Panc1 (cell line): Measurements from ENCODE around the gene SENP6. TPM values are rescaled to one million over a fixed set of nuclear protein-coding genes. Genes with fewer than 3 reads are reported as not detected.
A peak's percentile ranks its signal among the peaks of the same experiment; 100 is the strongest.

Experiments used
- ATAC-seq: fragments of 200-7000 bp; cut with Tn5 transposase; 2 replicates; pipeline ENCODE4 v1.9.1; 2020; ENCODE audit warnings: mild to moderate bottlenecking, moderate library complexity
- BruUV-seq: library from RNA; stranded (reverse); fragments of 400-500 nt; replicated peaks from 2 replicates; lab custom pipeline; 2021; lab: Mats Ljungman, UMichigan
- CTCF ChIA-PET: fragments of 300-600 bp; sonication (Branson Sonifier 250); formaldehyde crosslinking; loops from one replicate; lab custom pipeline; 2022; ENCODE audit warnings: antibody characterized with exemption; lab: Charles Lee
- POLR2A ChIA-PET: fragments of 300-600 bp; sonication (Branson Sonifier 250); formaldehyde crosslinking; loops from one replicate; lab custom pipeline; 2022; ENCODE audit warnings: antibody characterized with exemption; lab: Charles Lee
- DNase-seq: peaks from one replicate; pipeline ENCODE4 v3.0.0-alpha.2; 2010; ENCODE audit warnings: low read depth, low spot score
- H3K27ac ChIP-seq: 2 replicates; pipeline ENCODE4 v1.5.1; 2011; ENCODE audit warnings: mild to moderate bottlenecking, low read length, inconsistent platforms
- H3K27me3 ChIP-seq: fragments of 200-500 bp; sonication (Bioruptor generic); 2 replicates; pipeline ENCODE4 v1.6.0; 2014; ENCODE audit warnings: low read length, inconsistent platforms; ENCODE audit not compliant: control insufficient read depth, insufficient read depth
- H3K36me3 ChIP-seq: fragments of 200-500 bp; sonication (Bioruptor generic); 2 replicates; pipeline ENCODE4 v1.5.1; 2014; ENCODE audit warnings: inconsistent platforms, mild to moderate bottlenecking, low read length, moderate library complexity; ENCODE audit not compliant: control insufficient read depth, insufficient read depth
- H3K4me1 ChIP-seq: 2 replicates; pipeline ENCODE4 v1.5.1; 2011; ENCODE audit warnings: inconsistent platforms, mild to moderate bottlenecking, low read length, moderate library complexity; ENCODE audit not compliant: control insufficient read depth, insufficient read depth
- H3K4me3 ChIP-seq, 2 experiments: 2 replicates each; pipeline ENCODE4 v1.5.1; 2011 to 2012; ENCODE audit warnings: low read depth in 2 of 2, low read length in 2 of 2, mild to moderate bottlenecking in 2 of 2, inconsistent platforms in 1 of 2, moderate library complexity in 1 of 2
- H3K9me3 ChIP-seq: fragments of 200-500 bp; sonication (Bioruptor generic); 2 replicates; pipeline ENCODE4 v1.5.1; 2014; ENCODE audit warnings: low read depth, mild to moderate bottlenecking, inconsistent platforms, low read length, moderate library complexity; ENCODE audit not compliant: control insufficient read depth, insufficient read depth
- POLR2AphosphoS5 ChIP-seq: IDR thresholded peaks from 2 replicates; pipeline ENCODE4 v1.6.1; 2012; ENCODE audit warnings: mild to moderate bottlenecking, low read depth, low read length, moderate library complexity
- REST ChIP-seq, 2 experiments: IDR thresholded peaks; 2 replicates each; pipeline ENCODE4 v1.6.1; 2011 to 2012; ENCODE audit warnings: low read depth in 2 of 2, control low read depth in 1 of 2, low read length in 1 of 2, mild to moderate bottlenecking in 1 of 2, moderate library complexity in 1 of 2; ENCODE audit not compliant: insufficient read depth in 1 of 2
- SIN3A ChIP-seq: IDR thresholded peaks from 2 replicates; pipeline ENCODE4 v1.6.1; 2012; ENCODE audit warnings: low read depth, mild to moderate bottlenecking, low read length, moderate library complexity, borderline replicate concordance; ENCODE audit not compliant: insufficient read depth
- TCF7L2 ChIP-seq: IDR thresholded peaks from 2 replicates; pipeline ENCODE4 v1.6.1; 2011; ENCODE audit warnings: mild to moderate bottlenecking, low read depth, low read length, inconsistent platforms
- in situ Hi-C: cut with HindIII; loops from 2 replicates; pipeline ENCODE4 v1.10.0; 2016; ENCODE audit warnings: low sequenced_read_pairs, low pct_unique_long_range_greater_than_20kb
- intact Hi-C: fragments of 100-400 bp; cut with micrococcal nuclease; formaldehyde crosslinking; loops from one replicate; pipeline ENCODE4 v1.10.0; 2022; ENCODE audit not compliant: unreplicated experiment
- total RNA-seq: library from RNA; stranded (reverse); gene quantifications from one replicate; pipeline ENCODE4 v1.2.1, GENCODE V29; 2021; ENCODE audit not compliant: unreplicated experiment
- TF ChIP-seq, protein P1 (sequence below): fragments of 450-650 bp; IDR thresholded peaks from 2 replicates; pipeline ENCODE4 v1.5.1; 2017; ENCODE audit warnings: mild to moderate bottlenecking

Gene SENP6
- total RNA-seq, 1 experiment from 2014 or later: 58.7 TPM

DNA sequence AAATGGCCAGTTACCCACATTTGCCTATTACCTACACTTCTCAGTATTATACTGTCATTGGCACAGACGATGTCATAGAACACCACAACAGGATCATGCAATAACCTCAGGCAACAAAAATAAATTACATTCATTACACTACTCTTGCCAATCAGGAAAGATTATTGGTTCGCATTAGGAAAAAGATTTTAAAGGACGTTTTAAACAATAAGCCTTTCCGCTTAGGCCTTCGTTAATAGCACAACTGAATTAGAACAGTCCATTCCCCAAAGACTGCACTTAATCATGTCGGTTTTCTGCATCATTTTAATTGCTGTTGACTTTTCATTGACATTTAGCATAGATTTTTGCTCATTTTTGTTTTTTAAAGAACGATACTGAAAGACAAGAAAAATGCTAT lies 912 bp upstream of the SENP6 start:
- in situ Hi-C loops: no loop called here
- Histone ChIP-seq H3K4me3 (no peak overlapping the region; a peak in 1 of 4 replicates), H3K36me3 (peaks cover 2% of the 10 kb centered on the region; the same call in 1 of the 2 replicates), H3K27me3 (no peaks in the 10 kb centered on the region), H3K27ac (peak overlapping the region; percentile 95), H3K9me3 (no peaks in the 10 kb centered on the region), H3K4me1 (peaks cover 6% of the 10 kb centered on the region; the same call in 1 of the 2 replicates)
- DNase-seq (no peak), ATAC-seq (no peak)
- TSS peak; percentile 90 for BruUV-seq
- TF ChIP-seq POLR2AphosphoS5: no peak
- no peak for TF ChIP-seq SIN3A
- ChIA-PET CTCF (no interaction called here), POLR2A (no interaction called here)
- intact Hi-C loops: no loop called here

- DNase-seq (no peak), ATAC-seq (peak; percentile 75)
- peak overlapping the region; percentile 90 to 96 for H3K4me3 ChIP-seq
- no TSS peak for BruUV-seq
- H3K27me3 ChIP-seq: no peaks in the 10 kb centered on the region
- H3K36me3 ChIP-seq: peaks cover 2% of the 10 kb centered on the region; the same call in 1 of the 2 replicates
- H3K4me1 ChIP-seq: peaks cover 7% of the 10 kb centered on the region; the same call in 1 of the 2 replicates
- intact Hi-C loops (no loop called here), in situ Hi-C loops (no loop called here)
- ChIA-PET POLR2A (interaction anchor here (0.8 kb wide), 1 partner anchor 89 kb away, joined by 4 read pairs; no protein-coding TSS in a partner anchor), CTCF (no interaction called here)
- H3K9me3 ChIP-seq: no peaks in the 10 kb centered on the region
- no peak for TF ChIP-seq REST (IDR thresholded peaks at IDR 0.05; ENCODE audit: insufficient read depth in 1 of 2, low read depth in 2 of 2, low read length in 1 of 2)
- 0 out of 2 replicates have a peak, but pooled peaks have one; percentile 52 for TF ChIP-seq SIN3A
- H3K27ac ChIP-seq: peak overlapping the region; percentile 90
Measured at GRCh38 chr6:75602246-75603105, 796 bp downstream of the SENP6 start.

GRCh38 chr6:75603106-75603420 lies 1.4 kb downstream of the SENP6 start:
- Histone ChIP-seq H3K4me1 (peaks cover 10% of the 10 kb centered on the region; the same call in 1 of the 2 replicates), H3K9me3 (no peaks in the 10 kb centered on the region), H3K36me3 (peaks cover 2% of the 10 kb centered on the region; the same call in 1 of the 2 replicates), H3K4me3 (peak overlapping the region; percentile 90 to 96), H3K27ac (peak overlapping the region; percentile 90), H3K27me3 (no peaks in the 10 kb centered on the region)
- intact Hi-C loops (no loop called here), in situ Hi-C loops (no loop called here)
- ChIA-PET CTCF (no interaction called here), POLR2A (no interaction called here)
- TF ChIP-seq POLR2AphosphoS5: no peak
- TF ChIP-seq, protein P1, sequence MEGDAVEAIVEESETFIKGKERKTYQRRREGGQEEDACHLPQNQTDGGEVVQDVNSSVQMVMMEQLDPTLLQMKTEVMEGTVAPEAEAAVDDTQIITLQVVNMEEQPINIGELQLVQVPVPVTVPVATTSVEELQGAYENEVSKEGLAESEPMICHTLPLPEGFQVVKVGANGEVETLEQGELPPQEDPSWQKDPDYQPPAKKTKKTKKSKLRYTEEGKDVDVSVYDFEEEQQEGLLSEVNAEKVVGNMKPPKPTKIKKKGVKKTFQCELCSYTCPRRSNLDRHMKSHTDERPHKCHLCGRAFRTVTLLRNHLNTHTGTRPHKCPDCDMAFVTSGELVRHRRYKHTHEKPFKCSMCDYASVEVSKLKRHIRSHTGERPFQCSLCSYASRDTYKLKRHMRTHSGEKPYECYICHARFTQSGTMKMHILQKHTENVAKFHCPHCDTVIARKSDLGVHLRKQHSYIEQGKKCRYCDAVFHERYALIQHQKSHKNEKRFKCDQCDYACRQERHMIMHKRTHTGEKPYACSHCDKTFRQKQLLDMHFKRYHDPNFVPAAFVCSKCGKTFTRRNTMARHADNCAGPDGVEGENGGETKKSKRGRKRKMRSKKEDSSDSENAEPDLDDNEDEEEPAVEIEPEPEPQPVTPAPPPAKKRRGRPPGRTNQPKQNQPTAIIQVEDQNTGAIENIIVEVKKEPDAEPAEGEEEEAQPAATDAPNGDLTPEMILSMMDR: no peak
- no peak for TF ChIP-seq TCF7L2
- TF ChIP-seq SIN3A: no peak
- no peak for TF ChIP-seq REST (IDR thresholded peaks at IDR 0.05; ENCODE audit: insufficient read depth in 1 of 2, low read depth in 2 of 2, low read length in 1 of 2)
- DNase-seq: no peak
- ATAC-seq: no peak
- BruUV-seq: no TSS peak
